WTC11 (cell line): ENCODE results near the gene NTN1.

Source experiments
- ESRRA ChIP-seq: sonication (generic); formaldehyde crosslinking; IDR thresholded peaks from 2 replicates; pipeline ENCODE4 v1.8.1; 2022; ENCODE audit warnings: mild to moderate bottlenecking, missing genetic modification reagents, borderline replicate concordance
- ETV6 ChIP-seq: sonication (generic); formaldehyde crosslinking; IDR thresholded peaks from 2 replicates; pipeline ENCODE4 v1.8.1; 2022; ENCODE audit warnings: mild to moderate bottlenecking, missing genetic modification reagents
- GRHL2 ChIP-seq: fragments of 250-450 bp; sonication (Bioruptor Pico); IDR thresholded peaks from 2 replicates; pipeline ENCODE4 v1.8.0; 2022; ENCODE audit warnings: mild to moderate bottlenecking, moderate library complexity; ENCODE audit not compliant: insufficient replicate concordance, severe bottlenecking
- JUN ChIP-seq: sonication (generic); formaldehyde crosslinking; IDR thresholded peaks from 2 replicates; pipeline ENCODE4 v1.8.0; 2023; ENCODE audit warnings: mild to moderate bottlenecking, missing genetic modification reagents
- KAT7 ChIP-seq: sonication (generic); formaldehyde crosslinking; IDR thresholded peaks from 2 replicates; pipeline ENCODE4 v1.8.1; 2023; ENCODE audit warnings: missing genetic modification reagents, mild to moderate bottlenecking, borderline replicate concordance
- NFYB ChIP-seq: sonication (generic); formaldehyde crosslinking; conservative IDR thresholded peaks from 2 replicates; pipeline ENCODE4 v1.8.0; 2022; ENCODE audit warnings: low read depth, missing genetic modification reagents
- TF ChIP-seq, protein P1 (sequence below): sonication (generic); formaldehyde crosslinking; IDR thresholded peaks from 2 replicates; pipeline ENCODE4 v1.8.1; 2022; ENCODE audit warnings: low read depth, mild to moderate bottlenecking, moderate library complexity, missing genetic modification reagents, borderline replicate concordance
- TF ChIP-seq, protein P2 (sequence below): fragments of 200-600 bp; IDR thresholded peaks from 2 replicates; pipeline ENCODE4 v1.8.0; 2022; ENCODE audit warnings: antibody characterized with exemption
- TF ChIP-seq, protein P3 (sequence below): sonication (generic); formaldehyde crosslinking; conservative IDR thresholded peaks from 2 replicates; pipeline ENCODE4 v1.8.1; 2022; ENCODE audit warnings: mild to moderate bottlenecking, missing genetic modification reagents
- TF ChIP-seq, protein P4 (sequence below): sonication (generic); formaldehyde crosslinking; IDR thresholded peaks from 2 replicates; pipeline ENCODE4 v1.8.1; 2023; ENCODE audit warnings: mild to moderate bottlenecking, missing genetic modification reagents, moderate library complexity
- TF ChIP-seq, protein P5 (sequence below): sonication (generic); formaldehyde crosslinking; IDR thresholded peaks from 2 replicates; pipeline ENCODE4 v1.8.0; 2022; ENCODE audit warnings: mild to moderate bottlenecking, missing genetic modification reagents

- TF ChIP-seq, protein P1, sequence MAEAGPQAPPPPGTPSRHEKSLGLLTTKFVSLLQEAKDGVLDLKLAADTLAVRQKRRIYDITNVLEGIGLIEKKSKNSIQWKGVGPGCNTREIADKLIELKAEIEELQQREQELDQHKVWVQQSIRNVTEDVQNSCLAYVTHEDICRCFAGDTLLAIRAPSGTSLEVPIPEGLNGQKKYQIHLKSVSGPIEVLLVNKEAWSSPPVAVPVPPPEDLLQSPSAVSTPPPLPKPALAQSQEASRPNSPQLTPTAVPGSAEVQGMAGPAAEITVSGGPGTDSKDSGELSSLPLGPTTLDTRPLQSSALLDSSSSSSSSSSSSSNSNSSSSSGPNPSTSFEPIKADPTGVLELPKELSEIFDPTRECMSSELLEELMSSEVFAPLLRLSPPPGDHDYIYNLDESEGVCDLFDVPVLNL: no peak
- TF ChIP-seq ETV6 (CRISPR knock-in tag) (no peak), GRHL2 (CRISPR knock-in tag) (no peak), ESRRA (CRISPR knock-in tag) (no peak), NFYB (CRISPR knock-in tag) (no peak), JUN (CRISPR knock-in tag) (no peak), KAT7 (CRISPR knock-in tag) (no peak)
- TF ChIP-seq, protein P2, sequence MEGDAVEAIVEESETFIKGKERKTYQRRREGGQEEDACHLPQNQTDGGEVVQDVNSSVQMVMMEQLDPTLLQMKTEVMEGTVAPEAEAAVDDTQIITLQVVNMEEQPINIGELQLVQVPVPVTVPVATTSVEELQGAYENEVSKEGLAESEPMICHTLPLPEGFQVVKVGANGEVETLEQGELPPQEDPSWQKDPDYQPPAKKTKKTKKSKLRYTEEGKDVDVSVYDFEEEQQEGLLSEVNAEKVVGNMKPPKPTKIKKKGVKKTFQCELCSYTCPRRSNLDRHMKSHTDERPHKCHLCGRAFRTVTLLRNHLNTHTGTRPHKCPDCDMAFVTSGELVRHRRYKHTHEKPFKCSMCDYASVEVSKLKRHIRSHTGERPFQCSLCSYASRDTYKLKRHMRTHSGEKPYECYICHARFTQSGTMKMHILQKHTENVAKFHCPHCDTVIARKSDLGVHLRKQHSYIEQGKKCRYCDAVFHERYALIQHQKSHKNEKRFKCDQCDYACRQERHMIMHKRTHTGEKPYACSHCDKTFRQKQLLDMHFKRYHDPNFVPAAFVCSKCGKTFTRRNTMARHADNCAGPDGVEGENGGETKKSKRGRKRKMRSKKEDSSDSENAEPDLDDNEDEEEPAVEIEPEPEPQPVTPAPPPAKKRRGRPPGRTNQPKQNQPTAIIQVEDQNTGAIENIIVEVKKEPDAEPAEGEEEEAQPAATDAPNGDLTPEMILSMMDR: no peak
- TF ChIP-seq, protein P3, sequence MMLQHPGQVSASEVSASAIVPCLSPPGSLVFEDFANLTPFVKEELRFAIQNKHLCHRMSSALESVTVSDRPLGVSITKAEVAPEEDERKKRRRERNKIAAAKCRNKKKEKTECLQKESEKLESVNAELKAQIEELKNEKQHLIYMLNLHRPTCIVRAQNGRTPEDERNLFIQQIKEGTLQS: no peak
- TF ChIP-seq, protein P4, sequence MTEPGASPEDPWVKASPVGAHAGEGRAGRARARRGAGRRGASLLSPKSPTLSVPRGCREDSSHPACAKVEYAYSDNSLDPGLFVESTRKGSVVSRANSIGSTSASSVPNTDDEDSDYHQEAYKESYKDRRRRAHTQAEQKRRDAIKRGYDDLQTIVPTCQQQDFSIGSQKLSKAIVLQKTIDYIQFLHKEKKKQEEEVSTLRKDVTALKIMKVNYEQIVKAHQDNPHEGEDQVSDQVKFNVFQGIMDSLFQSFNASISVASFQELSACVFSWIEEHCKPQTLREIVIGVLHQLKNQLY: no peak
- TF ChIP-seq, protein P5, sequence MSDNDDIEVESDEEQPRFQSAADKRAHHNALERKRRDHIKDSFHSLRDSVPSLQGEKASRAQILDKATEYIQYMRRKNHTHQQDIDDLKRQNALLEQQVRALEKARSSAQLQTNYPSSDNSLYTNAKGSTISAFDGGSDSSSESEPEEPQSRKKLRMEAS (CRISPR knock-in tag): no peak
Measured at GRCh38 chr17:9173386-9173983, 152.2 kb downstream of the NTN1 start.
